NCI-H2171 treated with DMSO at 0.1 percent for 48 hours (cell line): ENCODE measurements around the gene ZNF318.
A peak's percentile ranks its signal among the peaks of the same experiment; 100 is the strongest.
"Not testable (repeated sequence)": the region's sequence is repeated elsewhere in the genome, so short reads cannot be mapped to it uniquely, and the experiment has no call there.

Source experiments
- DNase-seq: peaks from one replicate; lab custom pipeline; 2025; lab: John Stamatoyannopoulos, UW

ZNF318 gene

DNA sequence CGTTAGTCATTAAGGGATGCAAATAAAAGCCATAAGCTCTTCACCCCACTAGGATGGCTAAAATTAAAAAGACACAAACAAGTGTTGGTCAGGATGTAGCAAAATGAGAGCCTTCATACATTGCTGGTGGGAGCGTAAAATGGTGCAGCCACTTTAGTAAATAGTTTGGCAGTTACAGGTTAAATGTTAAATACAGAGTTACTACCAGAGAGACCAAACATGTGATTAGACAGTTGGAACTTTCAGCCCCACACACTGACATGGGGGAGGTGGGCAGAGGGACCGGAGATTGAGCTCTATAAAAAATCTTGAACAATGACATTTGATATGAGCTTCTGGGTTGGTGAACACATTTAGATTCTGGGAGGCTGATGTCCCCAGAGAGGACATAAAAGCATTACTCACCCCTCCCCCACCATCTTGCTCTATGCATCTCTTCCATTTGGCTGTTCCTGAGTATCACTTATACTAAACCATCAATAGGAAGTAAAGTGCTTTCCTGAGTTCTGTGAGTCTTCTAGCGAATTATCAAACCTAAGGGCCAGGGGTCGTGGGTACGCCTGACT is 20.4 kb upstream of the ZNF318 start:
- peak; percentile 89 for DNase-seq

DNA sequence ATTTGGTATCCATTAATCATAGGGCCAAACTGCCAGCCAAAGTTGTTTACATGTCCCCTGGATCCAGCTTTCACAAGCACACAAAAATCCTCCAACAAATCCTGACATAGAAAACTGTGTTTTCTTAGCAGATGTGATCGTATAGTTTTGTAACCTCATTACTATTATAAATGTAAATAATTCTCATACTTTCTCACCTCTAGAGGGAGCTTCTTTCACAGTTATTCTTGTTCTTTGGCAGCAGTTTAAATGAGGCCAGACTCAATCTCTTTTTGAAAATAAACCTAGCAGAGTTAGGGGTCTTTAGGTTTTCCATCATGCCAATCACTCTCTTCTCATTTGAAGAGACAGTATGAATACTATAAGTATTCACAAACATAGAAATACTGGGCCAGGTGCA is 17.0 kb upstream of the ZNF318 start:
- no peak for DNase-seq

DNA sequence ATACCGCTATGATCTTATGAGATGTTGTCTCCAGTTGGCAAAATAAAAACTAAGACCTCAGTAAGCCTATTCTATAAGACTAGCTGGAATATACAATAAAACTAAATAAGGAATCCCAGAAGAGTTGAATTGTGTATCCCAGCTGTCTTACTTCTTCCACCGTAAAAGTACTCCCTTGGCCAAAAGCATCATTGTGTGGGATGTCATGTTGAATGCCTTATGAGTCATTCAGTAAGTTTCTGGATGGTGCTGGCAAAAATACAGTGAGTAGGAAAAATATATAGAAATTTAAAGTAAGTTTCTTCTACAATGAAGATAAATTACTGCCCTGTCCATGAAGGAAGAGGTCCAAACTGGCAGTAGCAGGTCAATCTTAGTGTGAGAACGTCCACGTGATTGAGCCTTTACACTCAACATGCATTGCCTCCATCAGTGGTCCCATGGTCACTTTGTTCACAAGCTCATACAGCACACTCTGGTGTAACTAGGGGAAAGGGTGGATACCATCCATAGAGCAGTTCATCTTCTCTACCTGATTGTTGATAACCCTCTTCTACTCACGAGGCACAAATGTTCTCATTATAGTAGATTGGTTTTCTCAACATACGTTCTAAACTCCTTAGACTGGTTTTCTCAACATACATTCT is 13.7 kb upstream of the ZNF318 start:
- no peak for DNase-seq

DNA sequence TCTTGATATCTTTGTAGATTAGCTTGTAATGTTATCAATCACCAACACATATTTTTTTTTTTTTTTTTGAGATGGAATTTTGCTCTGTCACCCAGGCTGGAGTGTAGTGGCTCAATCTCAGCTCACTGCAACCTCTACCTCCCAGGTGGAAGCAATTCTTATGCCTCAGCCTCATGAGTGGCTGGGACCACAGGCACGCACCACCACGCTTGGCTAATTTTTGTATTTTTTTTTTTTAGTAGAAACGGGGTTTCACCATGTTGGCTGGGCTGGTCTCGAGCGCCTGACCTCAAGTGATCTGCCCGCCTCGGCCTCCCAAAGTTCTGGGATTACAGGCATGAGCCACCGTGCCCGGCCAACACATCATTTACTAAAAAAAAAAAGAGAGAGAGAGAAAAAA is 11.4 kb upstream of the ZNF318 start:
- DNase-seq, result not testable (repeated sequence)

DNA sequence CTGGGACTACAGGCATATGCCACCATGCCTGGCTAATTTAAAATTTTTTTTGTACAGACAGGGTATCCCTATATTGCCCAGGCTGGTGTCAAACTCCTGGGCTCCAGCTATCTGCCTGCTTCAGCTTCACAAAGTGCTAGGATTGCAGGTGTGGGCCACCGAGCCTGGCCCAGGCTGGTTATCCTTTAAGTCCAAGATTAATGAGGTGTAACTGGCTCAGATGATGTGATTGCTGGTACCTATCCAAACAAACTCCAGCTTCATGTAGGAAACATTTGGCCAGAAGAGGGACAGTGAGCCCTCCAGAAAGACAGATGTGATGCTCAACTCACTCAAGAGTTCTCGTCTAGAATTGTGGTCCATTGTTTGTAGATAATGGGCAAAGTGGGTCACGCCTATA is 9.2 kb upstream of the ZNF318 start:
- DNase-seq, result no peak

DNA sequence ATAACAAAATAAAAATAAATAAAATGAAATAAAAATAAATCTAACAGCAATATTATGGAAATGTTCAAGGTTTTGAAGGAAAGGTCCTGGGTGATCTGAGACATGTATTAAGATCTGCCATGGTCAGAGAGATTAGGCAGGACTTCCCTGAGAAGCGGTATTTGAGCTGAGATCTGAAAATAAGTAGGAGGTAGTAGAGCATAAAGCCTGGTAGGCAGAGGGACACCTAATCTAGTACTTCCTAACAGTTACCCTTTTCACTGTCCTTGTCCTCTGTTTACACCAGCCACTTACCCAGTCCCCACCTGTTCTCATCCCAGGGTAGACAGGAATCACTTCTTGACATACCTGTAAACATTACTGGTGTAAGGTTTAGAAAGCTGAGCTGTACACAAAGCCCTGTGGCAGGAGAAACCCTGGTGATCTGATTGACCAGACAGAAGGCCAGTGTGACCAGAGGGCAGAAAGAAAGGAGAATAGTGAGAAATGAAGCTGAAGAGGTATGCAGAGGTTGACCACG is 8.3 kb upstream of the ZNF318 start:
- DNase-seq, result no peak

DNA sequence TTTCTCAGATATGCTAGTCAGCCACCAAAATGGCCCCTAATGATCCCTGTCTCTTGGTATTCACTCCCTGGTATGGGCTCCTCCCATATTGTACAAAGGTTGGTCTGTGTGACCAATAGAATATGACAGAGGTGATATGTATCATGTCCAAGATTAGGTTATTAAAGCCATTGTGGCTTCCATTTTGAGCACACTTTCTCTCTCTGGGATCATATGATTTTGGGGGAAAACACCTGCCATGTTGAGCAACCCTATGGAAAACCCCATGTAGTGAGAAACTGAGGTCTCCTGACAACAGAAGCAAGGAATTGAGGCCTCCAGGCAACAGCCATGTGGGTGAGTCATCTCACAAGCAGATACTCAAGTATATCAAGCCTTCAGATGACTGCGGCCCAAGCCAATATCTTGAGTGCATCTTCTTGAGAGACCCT is 7.1 kb upstream of the ZNF318 start:
- no peak for DNase-seq

DNA sequence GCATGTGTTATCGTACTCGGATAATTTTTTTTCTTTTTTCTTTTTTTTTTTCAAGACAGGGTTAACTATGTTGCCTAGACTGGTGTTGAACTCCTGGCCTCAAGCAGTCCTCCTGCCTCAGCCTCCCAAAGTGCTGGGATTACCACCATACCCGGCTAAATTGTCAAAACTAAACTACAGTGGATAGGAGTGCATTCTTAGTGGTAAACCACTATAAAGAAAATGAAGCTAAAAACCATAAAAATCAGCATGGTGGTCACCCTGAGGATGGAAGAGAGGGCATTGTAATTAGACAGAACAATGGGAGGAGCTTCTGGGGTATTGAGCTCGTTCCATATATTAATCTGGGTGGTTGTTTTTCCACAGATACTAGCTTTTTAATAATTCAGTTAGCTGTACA is 6.2 kb upstream of the ZNF318 start:
- no peak for DNase-seq

DNA sequence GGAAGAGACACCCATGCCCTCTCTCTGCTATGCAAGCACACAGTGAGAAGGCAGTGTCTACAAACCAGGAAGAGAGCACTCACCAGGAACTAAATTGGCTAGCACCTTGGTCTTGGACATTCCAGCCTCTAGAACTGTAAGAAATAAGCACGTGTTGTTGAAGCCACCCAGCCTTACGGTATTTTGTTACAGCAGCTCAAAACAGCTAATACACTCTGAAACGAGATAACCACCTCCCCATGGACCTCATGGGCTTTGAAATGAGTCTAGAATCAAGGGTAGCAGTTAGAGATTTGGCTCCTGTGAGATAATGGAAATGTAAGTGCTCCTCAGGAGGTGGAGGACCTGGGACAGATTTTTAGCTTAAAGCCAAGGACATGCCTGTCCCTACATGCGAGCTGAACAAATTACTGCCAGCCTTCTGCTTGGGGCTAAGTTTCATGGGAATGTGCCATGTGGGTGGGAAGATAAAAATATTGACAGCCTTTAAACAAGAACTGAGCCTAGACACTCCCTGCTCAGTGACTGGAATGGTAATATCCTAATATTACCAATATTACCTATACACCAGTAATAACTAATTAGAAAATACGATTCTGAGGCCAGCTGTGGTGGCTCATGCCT is 3.9 kb upstream of the ZNF318 start:
- no peak for DNase-seq

DNA sequence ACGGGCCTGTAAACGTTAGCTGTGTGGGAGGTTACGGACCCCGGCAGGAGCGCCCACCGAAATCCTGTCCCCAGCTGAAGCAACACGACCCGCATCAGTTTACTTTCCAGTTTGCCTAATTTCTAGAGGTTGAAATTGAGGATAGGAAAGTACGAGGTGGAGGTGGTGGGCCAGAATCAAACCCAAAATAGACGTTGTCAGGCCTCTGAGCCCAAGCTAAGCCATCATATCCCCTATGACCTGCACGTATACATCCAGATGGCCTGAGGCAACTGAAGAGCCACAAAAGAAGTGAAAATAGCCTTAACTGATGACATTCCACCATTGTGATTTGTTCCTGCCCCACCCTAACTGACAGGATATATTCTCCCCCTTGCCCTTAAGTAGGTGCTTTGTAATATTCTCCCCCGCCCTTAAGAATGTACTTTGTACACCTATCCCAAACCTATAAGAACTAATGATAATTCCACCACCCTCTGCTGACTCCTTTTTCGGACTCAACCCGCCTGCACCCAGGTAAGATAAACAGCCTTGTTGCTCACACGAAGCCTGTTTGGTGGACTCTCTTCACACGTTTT is 645 bp upstream of the ZNF318 start:
- DNase-seq, result not testable (repeated sequence)

DNA sequence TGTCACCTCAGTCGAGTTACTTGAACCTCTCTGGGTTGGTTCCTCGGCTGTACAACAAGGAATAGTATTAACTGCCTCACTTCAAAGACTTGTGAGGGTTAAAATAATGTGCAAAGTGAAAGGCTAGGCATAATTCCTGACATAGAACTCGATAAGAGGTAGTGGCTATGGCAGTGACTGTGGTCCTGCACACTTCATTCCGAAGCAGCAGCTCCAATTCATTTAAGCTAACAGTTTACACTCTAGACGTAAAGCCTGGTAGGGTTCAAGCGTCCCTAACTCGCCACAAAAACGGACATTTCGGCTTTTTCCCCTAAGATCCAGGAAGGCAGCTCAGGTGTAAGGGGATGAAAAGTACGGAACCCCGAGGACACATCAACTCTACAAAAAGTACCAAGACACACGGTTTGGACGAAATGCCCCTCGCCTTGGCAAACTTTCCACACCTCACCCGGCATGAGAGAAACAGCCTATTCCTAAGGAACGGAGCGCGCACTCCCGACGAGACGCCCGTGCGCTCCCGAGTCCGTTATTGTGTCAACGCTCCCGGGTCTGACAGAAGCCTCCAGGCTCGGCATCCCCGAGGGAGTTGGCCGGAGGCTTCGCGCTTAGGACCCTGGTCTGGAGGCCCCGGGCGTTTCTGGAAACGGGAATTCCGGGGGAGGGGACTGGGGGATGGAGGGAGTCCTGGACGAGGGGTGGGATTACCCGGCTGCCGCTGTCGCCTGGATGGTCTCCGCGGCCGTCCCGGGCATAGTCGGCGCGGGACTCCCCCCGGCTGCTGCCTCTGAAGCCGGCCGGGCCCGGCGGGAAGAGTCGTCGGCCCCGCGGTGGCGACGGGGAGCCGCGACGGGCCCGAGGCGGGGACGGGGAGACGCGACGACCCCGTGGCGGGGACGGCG is 937 bp downstream of the ZNF318 start:
- DNase-seq, result no peak

DNA sequence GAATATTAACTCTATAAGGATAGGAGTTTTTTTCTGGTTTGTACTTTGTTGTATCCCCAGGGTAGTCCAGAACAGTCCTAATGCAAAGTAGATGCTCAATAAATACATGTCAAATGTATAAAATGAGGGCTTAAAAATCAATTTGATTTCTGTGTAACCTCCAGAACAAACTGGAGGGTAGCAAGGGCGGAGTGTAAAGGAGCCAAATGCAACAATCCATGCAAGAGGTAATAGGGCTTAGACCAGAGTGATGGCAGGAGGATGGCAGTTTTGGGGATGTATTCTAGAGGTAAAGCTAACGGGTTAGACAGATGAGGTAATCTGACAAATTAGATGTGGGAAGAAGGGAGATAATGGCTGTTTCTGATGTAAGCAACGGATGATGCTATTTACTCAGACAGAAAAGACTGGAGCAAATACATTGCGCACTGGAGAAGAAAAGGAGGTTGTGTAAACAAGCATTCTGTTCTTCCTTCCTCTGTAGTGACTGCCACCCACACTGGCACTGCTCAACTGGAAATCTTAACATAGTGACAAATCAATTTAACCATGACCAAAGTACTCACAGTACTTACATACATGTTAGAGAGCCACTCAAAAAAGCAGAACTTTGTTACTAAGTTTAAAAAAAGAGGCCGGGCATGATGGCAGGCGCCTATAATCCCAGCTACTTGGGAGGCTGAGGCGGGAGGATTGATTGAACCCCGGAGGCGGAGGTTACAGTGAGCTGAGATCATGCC is 2.0 kb downstream of the ZNF318 start:
- no peak for DNase-seq

DNA sequence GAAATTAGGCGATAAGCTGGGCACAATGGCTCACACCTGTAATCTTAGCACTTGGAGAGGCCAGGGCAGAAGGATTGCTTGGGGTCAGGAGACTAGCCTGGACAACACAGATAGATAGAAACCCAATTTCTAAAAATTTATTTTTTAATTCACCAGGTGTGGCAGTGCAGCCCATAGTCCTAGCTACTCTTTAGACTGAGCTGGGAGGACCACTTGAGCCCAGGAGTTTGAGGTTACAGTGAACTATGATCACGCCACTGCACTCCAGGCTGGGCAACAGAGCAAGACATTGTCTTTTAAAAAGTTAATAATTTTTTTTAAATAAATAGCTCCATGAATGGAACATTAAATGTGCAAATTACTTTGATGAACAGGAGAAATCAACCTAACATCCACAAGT is 8.2 kb downstream of the ZNF318 start:
- DNase-seq, result no peak

DNA sequence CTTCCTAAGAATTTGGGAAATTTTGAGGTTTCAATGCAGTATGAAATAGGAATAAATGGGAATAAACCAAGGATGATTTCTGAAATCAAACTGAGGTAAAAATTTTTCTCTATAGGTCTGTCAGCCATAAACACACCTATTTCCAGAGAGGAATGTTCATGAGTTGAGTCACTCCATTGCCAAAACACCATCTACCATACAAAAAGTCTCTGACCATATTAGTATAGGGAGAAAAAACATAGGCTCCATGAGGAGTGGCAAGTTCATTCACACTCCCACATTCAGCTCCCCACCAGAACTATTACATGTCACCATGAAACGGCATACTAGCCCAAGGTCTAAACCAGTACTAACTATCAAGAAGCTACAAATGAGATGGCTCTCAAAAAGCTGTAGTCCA is 9.6 kb downstream of the ZNF318 start:
- DNase-seq, result no peak

DNA sequence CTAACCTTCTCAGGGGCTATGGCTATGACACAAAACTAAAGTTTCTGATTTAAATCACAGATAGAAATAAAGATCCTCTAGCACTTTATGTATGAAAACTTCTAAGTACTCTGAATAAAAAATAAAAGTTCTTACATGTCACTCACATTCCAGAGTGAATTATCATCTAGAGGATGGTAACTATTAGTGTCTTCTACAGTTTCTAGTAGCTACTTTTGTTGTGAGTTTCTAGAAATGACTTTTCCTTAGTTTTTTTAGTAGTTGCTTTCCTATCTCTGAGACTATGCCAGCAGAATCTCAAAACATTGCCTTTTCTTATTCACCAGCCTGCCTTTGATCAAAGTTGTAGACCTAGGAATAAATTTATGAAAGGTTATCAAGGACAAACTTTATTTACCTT is 10.1 kb downstream of the ZNF318 start:
- no peak for DNase-seq

DNA sequence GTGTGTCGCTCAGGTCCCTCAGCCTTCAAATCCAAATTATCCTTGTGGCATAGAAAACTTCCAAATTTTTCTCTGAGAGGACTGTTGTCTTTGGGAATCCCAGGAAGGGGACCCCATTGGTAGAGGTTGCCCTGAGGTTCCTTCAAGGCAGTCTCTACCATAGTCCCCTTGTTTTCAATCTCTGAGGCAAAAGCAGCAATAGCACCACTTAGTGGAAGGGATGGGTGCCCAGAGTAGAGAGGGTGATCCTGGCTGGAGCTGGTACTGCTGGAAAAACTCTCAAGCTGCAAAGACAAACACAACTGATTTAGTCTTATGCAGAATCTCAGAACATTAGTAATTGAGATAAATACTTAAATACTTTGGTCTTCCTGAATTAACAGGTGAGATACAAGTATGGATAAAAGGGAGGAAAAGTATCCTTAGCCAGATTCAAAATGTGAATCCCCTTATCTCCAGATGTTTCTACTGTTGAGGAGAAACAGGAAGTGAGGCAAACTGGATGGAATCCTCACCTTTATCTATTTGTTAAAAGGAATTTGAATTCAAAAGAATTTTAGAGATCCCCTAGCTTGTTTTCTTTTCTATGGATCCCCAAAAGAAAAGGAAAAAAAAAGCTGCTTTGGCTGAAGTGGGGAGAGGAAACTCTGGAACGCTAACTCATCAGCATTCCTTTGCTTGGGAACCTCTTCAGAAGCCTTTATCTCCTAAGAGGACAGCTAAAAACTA is 13.4 kb downstream of the ZNF318 start:
- no peak for DNase-seq

DNA sequence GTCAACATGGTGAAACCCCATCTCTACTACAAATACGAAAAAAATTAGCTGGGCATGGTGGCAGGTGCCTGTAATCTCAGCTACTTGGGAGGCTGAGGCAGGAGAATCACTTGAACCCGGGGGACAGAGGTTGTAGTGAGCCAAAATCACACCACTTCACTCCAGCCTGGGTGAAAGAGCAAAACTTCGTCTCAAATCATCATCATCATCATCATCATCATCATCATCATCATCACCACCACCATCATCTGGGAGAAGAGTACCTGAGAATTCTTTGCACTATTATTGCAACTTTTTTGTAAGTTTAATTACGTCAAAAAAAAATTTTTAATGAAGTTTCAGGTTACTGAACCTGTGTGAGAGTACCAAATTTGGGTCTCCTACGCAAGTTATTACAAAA is 17.5 kb downstream of the ZNF318 start:
- DNase-seq, result not testable (repeated sequence)

DNA sequence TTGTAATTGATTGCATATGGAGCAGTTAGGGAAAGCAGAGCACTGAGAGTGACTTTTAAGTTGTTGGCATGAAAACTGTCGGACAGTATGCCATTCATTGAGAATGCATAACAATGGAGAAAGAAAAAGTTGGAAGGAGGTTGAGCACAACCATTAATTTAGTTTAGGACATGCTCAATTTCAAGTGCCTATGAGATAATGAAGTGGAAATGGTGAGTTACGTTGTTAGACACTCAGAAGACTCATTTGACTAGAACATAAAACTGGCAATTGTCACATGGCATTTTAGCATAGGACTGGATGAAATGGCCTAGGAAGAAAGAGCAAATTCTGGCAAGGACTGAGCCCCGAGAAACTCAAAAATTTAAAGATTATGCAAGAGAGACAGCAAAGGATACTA is 22.0 kb downstream of the ZNF318 start:
- no peak for DNase-seq

DNA sequence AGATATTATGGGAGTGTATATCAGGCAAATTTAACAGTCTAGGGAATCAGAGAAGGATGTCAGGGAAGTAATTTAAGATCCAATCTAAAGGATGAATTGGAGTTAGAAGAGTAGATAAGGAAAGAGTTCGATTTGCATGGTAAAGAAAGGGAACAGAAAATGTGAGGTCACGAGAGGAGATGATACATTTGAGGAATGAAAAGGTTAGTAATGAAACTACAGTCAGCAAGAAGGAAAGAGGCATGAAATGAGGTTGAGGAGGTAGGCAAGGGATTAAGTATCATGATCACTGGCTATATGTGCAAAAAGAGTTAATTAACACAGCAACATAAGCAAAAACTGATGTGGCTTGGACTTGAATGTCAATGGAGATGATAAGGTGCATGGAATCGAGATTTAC is 22.4 kb downstream of the ZNF318 start:
- DNase-seq, result no peak

DNA sequence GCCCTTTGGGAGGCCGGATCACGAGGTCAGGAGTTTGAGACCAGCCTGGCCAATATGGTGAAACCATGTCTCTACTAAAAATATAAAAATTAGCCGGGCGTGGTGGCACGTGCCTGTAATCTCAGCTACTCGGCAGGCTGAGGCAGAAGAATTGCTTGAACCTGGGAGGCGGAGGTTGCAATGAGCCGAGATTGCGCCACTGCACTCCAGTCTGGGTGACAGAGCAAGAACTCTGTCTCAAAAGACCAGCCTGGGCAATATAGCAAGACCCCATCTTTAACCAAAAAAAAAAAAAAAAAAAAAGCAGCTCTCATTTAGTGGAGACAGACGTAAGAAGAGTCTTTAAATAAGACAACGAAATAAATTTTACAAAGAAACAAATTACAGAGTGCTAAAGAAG is 23.2 kb downstream of the ZNF318 start:
- not testable (repeated sequence) for DNase-seq

DNA sequence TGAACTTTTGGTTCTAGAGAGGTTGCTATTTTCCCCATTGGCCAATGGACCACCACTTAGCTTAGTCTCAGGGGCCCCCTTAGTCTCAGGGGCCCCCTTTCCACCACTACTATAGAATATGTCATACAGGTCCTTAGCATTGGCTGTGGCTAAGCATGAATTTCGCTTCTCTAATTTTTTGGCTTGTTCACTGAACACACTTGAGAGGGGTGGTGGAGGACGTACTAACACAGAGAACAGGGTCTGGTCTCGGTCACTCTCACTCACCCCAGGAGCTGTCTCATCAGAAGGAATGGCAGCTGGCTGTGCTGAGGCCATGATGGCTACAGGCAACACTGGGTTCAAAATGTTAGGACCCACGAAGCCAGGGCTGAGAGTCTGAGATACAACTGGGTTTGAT is 30.3 kb downstream of the ZNF318 start:
- DNase-seq, result no peak
